K562 (cell line): Measurements from ENCODE around the gene ST6GALNAC3.

Experiments used
- CBX8 ChIP-seq: fragments of 200-600 bp; sonication (generic); IDR thresholded peaks from 2 replicates; pipeline ENCODE4 v1.6.1; 2012; ENCODE audit warnings: borderline replicate concordance, mixed run types, low read depth, mild to moderate bottlenecking, moderate library complexity, mixed read lengths, low read length, control low read depth, inconsistent platforms; ENCODE audit not compliant: poor library complexity, severe bottlenecking; ENCODE audit errors: extremely low read depth
- XRCC5 ChIP-seq: fragments of 200-400 bp; formaldehyde crosslinking; IDR thresholded peaks from 2 replicates; pipeline ENCODE4 v1.6.1; 2017; ENCODE audit warnings: low read depth, mild to moderate bottlenecking, low read length
- ZNF263 ChIP-seq: sonication (generic); formaldehyde crosslinking; IDR thresholded peaks from 2 replicates; pipeline ENCODE4 v1.8.0; 2022; ENCODE audit warnings: mild to moderate bottlenecking, missing genetic modification reagents, borderline replicate concordance

DNA sequence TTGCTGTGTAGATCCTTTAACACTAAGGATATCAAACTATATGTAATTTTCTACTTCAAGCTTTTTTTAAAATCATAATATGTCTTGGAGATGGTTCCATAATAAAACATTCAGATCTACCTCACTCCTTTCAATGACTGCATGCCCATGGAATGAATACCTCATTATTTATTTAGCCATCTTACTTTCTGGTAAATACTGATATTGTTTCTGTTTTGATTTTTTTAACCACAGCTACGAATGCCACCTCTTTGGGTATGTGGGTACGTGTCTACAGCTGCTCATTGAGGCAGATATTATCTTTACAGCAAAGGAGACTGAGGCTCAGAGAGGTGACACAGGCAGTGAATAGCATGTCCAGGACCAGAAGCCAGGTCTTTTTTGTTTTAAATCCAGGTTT, 215.7 kb downstream of the ST6GALNAC3 start:
- TF ChIP-seq CBX8 (no peak), XRCC5 (no peak), ZNF263 (CRISPR knock-in tag) (no peak)
